T-cell (primary cell): ENCODE measurements around the gene KLK13. TPM values are rescaled to one million over a fixed set of nuclear protein-coding genes. Genes with fewer than 3 reads are reported as not detected.

Experiments
- ATAC-seq, 4 experiments: fragments of 200-7000 bp in 3 of 4; fragments of 150-1000 bp in 1 of 4; cut with Tn5 transposase; replicated peaks in 1 of 4; 1 replicate in 3 of 4; 2 replicates in 1 of 4; pipeline ENCODE4 v1.10.0; 2021; ENCODE audit warnings: moderate library complexity in 3 of 4, mild to moderate bottlenecking in 2 of 4, moderate number of reproducible peaks in 1 of 4
- CTCF ChIA-PET, 2 donors: fragments of 300-600 bp; sonication (Branson Sonifier 250); formaldehyde crosslinking; loops; one replicate each; lab custom pipeline; 2022; ENCODE audit warnings: antibody characterized with exemption in 2 of 2; lab: Charles Lee
- POLR2A ChIA-PET, 2 donors: fragments of 300-600 bp; sonication (Branson Sonifier 250); formaldehyde crosslinking; loops; one replicate each; lab custom pipeline; 2022; ENCODE audit warnings: antibody characterized with exemption in 2 of 2; lab: Charles Lee
- DNase-seq, 35 experiments: peaks; one replicate each; pipeline versions ENCODE4 v3.0.0 to v3.0.0-alpha.2; 2013 to 2023
- H3K27ac ChIP-seq: one replicate; pipeline ENCODE4 v1.5.1; 2013; ENCODE audit warnings: low read length
- H3K27me3 ChIP-seq, 2 experiments: replicated peaks in 1 of 2; 1 replicate in 1 of 2; 2 replicates in 1 of 2; pipeline versions ENCODE4 v1.6.1 to v1.7.0; 2013; ENCODE audit warnings: low read length in 1 of 2, mixed read lengths in 1 of 2; ENCODE audit not compliant: control insufficient read depth in 2 of 2, insufficient read depth in 2 of 2; ENCODE audit errors: extremely low read depth in 1 of 2
- H3K36me3 ChIP-seq, 2 donors: 1 replicate in 1 of 2; 2 replicates in 1 of 2; pipeline versions ENCODE4 v1.6.1 to v1.7.0; 2013; ENCODE audit warnings: low read length in 1 of 2; ENCODE audit not compliant: control insufficient read depth in 2 of 2, insufficient read depth in 1 of 2; ENCODE audit errors: extremely low read depth in 1 of 2
- H3K4me1 ChIP-seq, 2 experiments: 1 replicate in 1 of 2; 2 replicates in 1 of 2; pipeline versions ENCODE4 v1.6.1 to v1.7.0; 2013; ENCODE audit warnings: low read length in 2 of 2, mixed read lengths in 1 of 2; ENCODE audit not compliant: insufficient read depth in 2 of 2, control insufficient read depth in 1 of 2; ENCODE audit errors: extremely low read depth in 1 of 2
- H3K4me3 ChIP-seq, 2 donors: 1 replicate in 1 of 2; 2 replicates in 1 of 2; pipeline versions ENCODE4 v1.5.1 to v1.7.0; 2013; ENCODE audit warnings: mild to moderate bottlenecking in 2 of 2, low read length in 1 of 2, moderate library complexity in 1 of 2; ENCODE audit not compliant: control insufficient read depth in 1 of 2; ENCODE audit errors: extremely low read depth in 1 of 2
- H3K9me3 ChIP-seq: 2 replicates; pipeline ENCODE4 v1.7.0; 2013
- H3K27ac Mint-ChIP-seq, 2 donors: one replicate each; pipeline ENCODE4 v1.8.0; 2020 to 2021; ENCODE audit warnings: mild to moderate bottlenecking in 2 of 2, mixed read lengths in 2 of 2
- H3K27me3 Mint-ChIP-seq, 2 donors: one replicate each; pipeline ENCODE4 v1.8.0; 2021 to 2022; ENCODE audit warnings: mixed read lengths in 2 of 2
- H3K36me3 Mint-ChIP-seq: one replicate; pipeline ENCODE4 v1.8.0; 2021; ENCODE audit warnings: mixed read lengths
- H3K4me1 Mint-ChIP-seq, 3 donors: one replicate each; pipeline ENCODE4 v1.8.0; 2020 to 2022; ENCODE audit warnings: mixed read lengths in 3 of 3, mild to moderate bottlenecking in 1 of 3
- H3K4me3 Mint-ChIP-seq, 3 donors: one replicate each; pipeline ENCODE4 v1.8.0; 2020 to 2022; ENCODE audit warnings: mild to moderate bottlenecking in 3 of 3, mixed read lengths in 3 of 3, moderate library complexity in 3 of 3
- H3K9me3 Mint-ChIP-seq, 3 donors: one replicate each; pipeline ENCODE4 v1.8.0; 2020 to 2022; ENCODE audit warnings: mixed read lengths in 3 of 3
- WGBS: methylation state at CpG from one replicate; pipeline ENCODE4 v1.1.5; 2013; ENCODE audit warnings: missing lambda C conversion rate; ENCODE audit not compliant: insufficient coverage; 5-methylcytosine and 5-hydroxymethylcytosine counted together
- total RNA-seq, 35 experiments: library from RNA in 6 of 35; stranded (reverse) in 6 of 35; fragments of 120-200 nt in 1 of 35; gene quantifications; one replicate each; pipeline versions ENCODE4 v1.2.1 to v1.2.4 and lab custom pipeline; 2013 to 2026

Gene KLK13
- total RNA-seq, 5 donors from 2014 or later (not counting 1 experiment from before 2014, with no cell fraction given) = not detected

GRCh38 chr19:51108066-51108804 is 43.3 kb upstream of the KLK13 start, which contains the start of gene CTU1:
CTU1 (minus strand) TSS chr19:51108409; CDS start chr19:51104569, 3,840 bp downstream.
- DNase-seq (peak; percentile 96 to 99 (median 98)), ATAC-seq (peak; percentile 97 to 99 (median 98))
- peaks cover 37 to 49% (median 47%) of the 10 kb centered on the region in 3 donors for H3K4me1 Mint-ChIP-seq
- H3K27ac Mint-ChIP-seq = peak within 1 kb of the TSS; percentile 96 to 99
- Histone ChIP-seq H3K4me3 (peak within 1 kb of the TSS; percentile 83 to 86), H3K27me3 (no peaks in the 10 kb centered on the region), H3K4me1 (peaks cover 8 to 36% of the 10 kb centered on the region in 2 experiments), H3K9me3 (no peaks in the 10 kb centered on the region), H3K36me3 (peaks cover 7 to 13% of the 10 kb centered on the region in 2 donors), H3K27ac (peak within 1 kb of the TSS; percentile 67)
- H3K4me3 Mint-ChIP-seq = peak within 1 kb of the TSS; percentile 87 to 98 (median 92)
- POLR2A ChIA-PET = interaction anchor here in 1 of 2 donors (0.6 kb wide), 1 partner anchor 302 kb away, joined by 3 read pairs; no protein-coding TSS in a partner anchor
- 0% methylated on average over 30 of the region's 43 CpGs for WGBS
- H3K9me3 Mint-ChIP-seq = no peaks in the 10 kb centered on the region
- CTCF ChIA-PET = interaction anchor here in 1 of 2 donors (0.8 kb wide), 1 partner anchor 12 kb away, joined by 3 read pairs; no protein-coding TSS in a partner anchor
- no peaks in the 10 kb centered on the region for H3K27me3 Mint-ChIP-seq
- H3K36me3 Mint-ChIP-seq = peaks cover 16% of the 10 kb centered on the region

DNA sequence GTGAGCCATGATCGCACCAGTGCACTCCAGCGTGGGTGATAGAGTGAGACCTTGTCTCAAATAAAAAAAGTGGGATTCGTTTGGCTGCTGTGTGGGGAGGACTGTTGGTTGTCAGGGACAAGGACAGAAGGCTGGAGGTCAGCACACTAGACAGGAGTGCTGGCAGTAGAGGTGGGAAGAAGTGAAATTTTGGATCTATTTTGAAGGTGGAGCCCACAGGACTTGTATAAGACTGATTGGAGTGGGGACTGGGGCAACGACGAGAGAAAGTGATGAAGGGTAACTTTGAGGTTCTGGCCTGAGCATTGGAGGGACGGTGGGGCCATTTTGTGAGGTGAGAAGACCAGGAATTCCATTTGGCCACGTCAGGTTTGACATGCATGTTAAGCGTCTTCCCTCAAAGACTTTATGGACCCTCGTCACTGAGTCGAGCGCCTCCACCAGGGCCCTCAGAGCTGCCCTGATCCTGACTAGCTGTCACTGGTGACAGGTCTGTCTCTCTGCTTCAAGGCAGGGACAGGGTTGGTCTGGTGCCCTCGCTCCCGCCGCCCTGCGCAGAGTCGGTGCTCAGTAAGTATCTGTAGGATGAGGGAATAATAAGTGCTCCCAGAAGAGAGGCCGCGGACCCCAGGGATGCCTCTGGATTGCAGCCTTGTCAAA is 42.6 kb upstream of the KLK13 start:
- Histone ChIP-seq H3K36me3 (peaks cover 7 to 19% of the 10 kb centered on the region in 2 donors), H3K4me1 (peaks cover 8 to 36% of the 10 kb centered on the region in 2 experiments), H3K4me3 (peak overlapping the region; percentile 83 to 86), H3K27ac (peak overlapping the region; percentile 42), H3K9me3 (no peaks in the 10 kb centered on the region), H3K27me3 (no peaks in the 10 kb centered on the region)
- H3K4me1 Mint-ChIP-seq = peaks cover 42 to 55% (median 54%) of the 10 kb centered on the region in 3 donors
- ATAC-seq (no peak), DNase-seq (peak in 4 of 35 experiments; percentile 5 to 28 (median 20))
- no peaks in the 10 kb centered on the region for H3K9me3 Mint-ChIP-seq
- POLR2A ChIA-PET = no interaction called here
- WGBS = 23% methylated on average over 18 of the region's 18 CpGs
- peak overlapping the region; percentile 96 to 99 for H3K27ac Mint-ChIP-seq
- peak overlapping the region; percentile 87 to 98 (median 92) for H3K4me3 Mint-ChIP-seq
- H3K36me3 Mint-ChIP-seq = peaks cover 22% of the 10 kb centered on the region
- CTCF ChIA-PET = interaction anchor here in 1 of 2 donors (0.5 kb wide), 1 partner anchor 51 kb away, joined by 5 read pairs; no protein-coding TSS in a partner anchor
- H3K27me3 Mint-ChIP-seq = no peaks in the 10 kb centered on the region

DNA sequence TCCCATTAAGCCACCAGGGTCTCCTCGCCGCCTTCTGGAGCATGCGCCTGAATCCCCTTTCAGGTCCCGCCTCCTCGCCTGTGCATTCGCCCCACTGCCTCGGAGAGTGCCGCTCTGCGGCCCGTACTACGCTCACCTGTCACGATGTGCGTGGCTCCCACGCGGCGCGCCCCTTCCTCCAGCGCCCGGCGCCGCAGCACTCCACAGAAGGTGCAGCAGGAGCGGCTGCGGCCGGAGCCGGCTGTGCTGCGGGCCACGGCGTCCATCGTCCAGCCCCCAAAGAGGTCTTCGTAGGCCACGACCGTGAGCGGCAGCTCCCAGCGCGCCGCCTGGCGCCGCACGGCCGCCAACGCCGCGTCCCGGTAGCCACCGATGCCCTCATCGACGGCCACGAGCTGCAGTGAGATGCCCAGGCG is 39.0 kb upstream of the KLK13 start:
- no peak for DNase-seq
- CTCF ChIA-PET = no interaction called here

GRCh38 chr19:51102991-51103390 is 38.1 kb upstream of the KLK13 start:
- Mint-ChIP-seq H3K36me3 (peaks cover 38% of the 10 kb centered on the region), H3K4me3 (no peak overlapping the region), H3K4me1 (peaks cover 46 to 60% (median 55%) of the 10 kb centered on the region in 3 donors), H3K9me3 (no peaks in the 10 kb centered on the region), H3K27me3 (no peaks in the 10 kb centered on the region), H3K27ac (no peak overlapping the region)
- Histone ChIP-seq H3K27me3 (no peaks in the 10 kb centered on the region), H3K4me3 (no peak overlapping the region), H3K4me1 (peaks cover 8 to 39% of the 10 kb centered on the region in 2 experiments), H3K36me3 (peaks cover 7 to 40% of the 10 kb centered on the region in 2 donors), H3K9me3 (no peaks in the 10 kb centered on the region), H3K27ac (no peak overlapping the region)
- POLR2A ChIA-PET = no interaction called here
- no peak for ATAC-seq
- 82% methylated on average over 1 of the region's 7 CpGs for WGBS
- DNase-seq = no peak
- CTCF ChIA-PET = no interaction called here

More for the DNA sequence above, 39.0 kb upstream of the KLK13 start:
- Histone ChIP-seq H3K36me3 (peaks cover 7 to 36% of the 10 kb centered on the region in 2 donors), H3K4me1 (peaks cover 8 to 41% of the 10 kb centered on the region in 2 experiments), H3K4me3 (no peak overlapping the region), H3K27ac (no peak overlapping the region), H3K27me3 (no peaks in the 10 kb centered on the region), H3K9me3 (no peaks in the 10 kb centered on the region)
- Mint-ChIP-seq H3K27ac (no peak overlapping the region), H3K4me1 (peaks cover 55 to 68% (median 64%) of the 10 kb centered on the region in 3 donors), H3K4me3 (no peak overlapping the region), H3K9me3 (no peaks in the 10 kb centered on the region), H3K36me3 (peaks cover 38% of the 10 kb centered on the region), H3K27me3 (no peaks in the 10 kb centered on the region)
- 97% methylated on average over 43 of the region's 49 CpGs for WGBS
- POLR2A ChIA-PET = no interaction called here
- ATAC-seq = no peak

GRCh38 chr19:51101171-51101865 is 36.4 kb upstream of the KLK13 start:
- Histone ChIP-seq H3K27ac (no peak overlapping the region), H3K4me1 (peaks cover 3 to 38% of the 10 kb centered on the region in 2 experiments), H3K9me3 (no peaks in the 10 kb centered on the region), H3K27me3 (no peaks in the 10 kb centered on the region), H3K36me3 (peaks cover 7 to 43% of the 10 kb centered on the region in 2 donors), H3K4me3 (no peak overlapping the region)
- no peak for DNase-seq
- no CpG with 5 or more reads among the region's 5 CpGs for WGBS
- Mint-ChIP-seq H3K4me1 (peaks cover 40 to 61% (median 56%) of the 10 kb centered on the region in 3 donors), H3K36me3 (peaks cover 43% of the 10 kb centered on the region), H3K27ac (peak overlapping the region in 1 of 2 donors; percentile 16), H3K9me3 (no peaks in the 10 kb centered on the region), H3K4me3 (no peak overlapping the region), H3K27me3 (no peaks in the 10 kb centered on the region)
- no peak for ATAC-seq
- POLR2A ChIA-PET = no interaction called here
- CTCF ChIA-PET = no interaction called here

- ATAC-seq (no peak), DNase-seq (no peak)
- no peak overlapping the region for H3K4me3 Mint-ChIP-seq
- Histone ChIP-seq H3K36me3 (peaks cover 7 to 43% of the 10 kb centered on the region in 2 donors), H3K4me3 (no peak overlapping the region), H3K27me3 (no peaks in the 10 kb centered on the region), H3K27ac (no peak overlapping the region), H3K4me1 (peaks cover 3 to 31% of the 10 kb centered on the region in 2 experiments), H3K9me3 (no peaks in the 10 kb centered on the region)
- peaks cover 42% of the 10 kb centered on the region for H3K36me3 Mint-ChIP-seq
- H3K4me1 Mint-ChIP-seq = peaks cover 33 to 54% (median 50%) of the 10 kb centered on the region in 3 donors
- WGBS = no CpG with 5 or more reads among the region's 3 CpGs
- no peaks in the 10 kb centered on the region for H3K9me3 Mint-ChIP-seq
- H3K27me3 Mint-ChIP-seq = no peaks in the 10 kb centered on the region
- ChIA-PET POLR2A (no interaction called here), CTCF (no interaction called here)
- H3K27ac Mint-ChIP-seq = peak overlapping the region in 1 of 2 donors; percentile 16
Measured at GRCh38 chr19:51100601-51101000, 35.7 kb upstream of the KLK13 start.
